ENCODE measurements around the gene RFC1.

GRCh38 chr4:39337841-39338240 lies 28.3 kb downstream of the RFC1 start:
- TF ChIP-seq POU2F2 (IDR thresholded peaks at IDR 0.05; ENCODE audit: low read depth, low read length) (no peak), POLR2A (IDR thresholded peaks at IDR 0.05; ENCODE audit: low read depth, low read length) (no peak)

All from GM12891 (cell line).